HEK293 (cell line): ENCODE results near the gene NUP85.
A peak's percentile ranks its signal among the peaks of the same experiment; 100 is the strongest.

Source experiments
- CTCF ChIA-PET: fragments of 350-600 bp; formaldehyde crosslinking; extraction: SDS; loops from one replicate; lab custom pipeline; 2021; ENCODE audit warnings: antibody characterized with exemption; lab: Yijun Ruan, JAX
- POLR2A ChIA-PET: fragments of 300-600 bp; formaldehyde crosslinking; extraction: SDS; loops from one replicate; lab custom pipeline; 2020; ENCODE audit warnings: antibody characterized with exemption, inconsistent platforms; lab: Yijun Ruan, JAX
- H3K27ac ChIP-seq: fragments of 200-500 bp; sonication (Bioruptor generic); 2 replicates; pipeline ENCODE4 v1.5.1; 2014; ENCODE audit warnings: low read depth, low read length, control low read depth, inconsistent platforms; ENCODE audit errors: extremely low read depth
- H3K36me3 ChIP-seq, 2 experiments: fragments of 200-500 bp in 1 of 2; sonication (Bioruptor generic) in 1 of 2; 1 replicate in 1 of 2; 2 replicates in 1 of 2; pipeline ENCODE4 v1.5.1; 2014 to 2017; ENCODE audit warnings: inconsistent platforms in 2 of 2, low read length in 2 of 2; ENCODE audit not compliant: control insufficient read depth in 2 of 2, insufficient read depth in 1 of 2
- H3K4me1 ChIP-seq: fragments of 200-500 bp; sonication (Bioruptor generic); 2 replicates; pipeline ENCODE4 v1.5.1; 2014; ENCODE audit warnings: mild to moderate bottlenecking, low read length, inconsistent platforms; ENCODE audit not compliant: control insufficient read depth, insufficient read depth
- H3K4me3 ChIP-seq: 2 replicates; pipeline ENCODE4 v1.5.1; 2011; ENCODE audit warnings: low read depth, mild to moderate bottlenecking, control low read depth, low read length, moderate library complexity
- H3K9me3 ChIP-seq: fragments of 200-500 bp; sonication (Bioruptor generic); 2 replicates; pipeline ENCODE4 v1.5.1; 2014; ENCODE audit warnings: low read depth, low read length, inconsistent platforms; ENCODE audit not compliant: control insufficient read depth, insufficient read depth
- ELK4 ChIP-seq: IDR thresholded peaks from 2 replicates; pipeline ENCODE4 v1.6.1; 2011; ENCODE audit warnings: mild to moderate bottlenecking, low read depth, low read length, borderline replicate concordance
- GFI1B ChIP-seq: fragments of 450-650 bp; formaldehyde crosslinking; IDR thresholded peaks from 2 replicates; pipeline ENCODE4 v1.5.1; 2016; ENCODE audit warnings: missing biosample characterization, missing genetic modification characterization
- HOXA7 ChIP-seq: sonication (generic); formaldehyde crosslinking; IDR thresholded peaks from 2 replicates; pipeline ENCODE4 v1.8.1; 2022; ENCODE audit warnings: missing genetic modification reagents, borderline replicate concordance
- RBAK ChIP-seq: fragments of 450-650 bp; formaldehyde crosslinking; IDR thresholded peaks from 2 replicates; pipeline ENCODE4 v1.5.1; 2016; ENCODE audit warnings: missing biosample characterization, missing genetic modification characterization
- SCRT2 ChIP-seq: fragments of 450-650 bp; formaldehyde crosslinking; IDR thresholded peaks from 2 replicates; pipeline ENCODE4 v1.5.1; 2016; ENCODE audit warnings: missing biosample characterization, missing genetic modification characterization
- ZBTB11 ChIP-seq: fragments of 450-650 bp; formaldehyde crosslinking; conservative IDR thresholded peaks from 2 replicates; pipeline ENCODE4 v1.5.1; 2016; ENCODE audit warnings: low read depth, missing biosample characterization, missing genetic modification characterization
- ZNF114 ChIP-seq: fragments of 450-650 bp; formaldehyde crosslinking; IDR thresholded peaks from 2 replicates; pipeline ENCODE4 v1.5.0; 2017; ENCODE audit warnings: missing biosample characterization, missing genetic modification characterization
- ZNF155 ChIP-seq: fragments of 450-650 bp; formaldehyde crosslinking; IDR thresholded peaks from 2 replicates; pipeline ENCODE4 v1.5.1; 2016; ENCODE audit warnings: missing biosample characterization, missing genetic modification characterization
- ZNF16 ChIP-seq: fragments of 450-650 bp; formaldehyde crosslinking; IDR thresholded peaks from 2 replicates; pipeline ENCODE4 v1.5.1; 2016; ENCODE audit warnings: low read depth, missing biosample characterization, missing genetic modification characterization
- ZNF19 ChIP-seq: fragments of 450-650 bp; formaldehyde crosslinking; IDR thresholded peaks from 2 replicates; pipeline ENCODE4; 2016; ENCODE audit warnings: missing biosample characterization, missing genetic modification characterization, low read depth
- ZNF221 ChIP-seq: fragments of 450-650 bp; formaldehyde crosslinking; IDR thresholded peaks from 2 replicates; pipeline ENCODE4 v1.5.1; 2017; ENCODE audit warnings: missing biosample characterization, missing genetic modification characterization, borderline replicate concordance
- ZNF274 ChIP-seq, 2 experiments: fragments of 200-500 bp in 1 of 2; fragments of 450-650 bp in 1 of 2; sonication (Bioruptor generic) in 1 of 2; formaldehyde crosslinking in 1 of 2; IDR thresholded peaks; 2 replicates each; pipeline versions ENCODE4 v1.5.1 to v1.6.1; 2014 to 2016; ENCODE audit warnings: borderline replicate concordance in 1 of 2, inconsistent platforms in 1 of 2, low read length in 1 of 2, missing biosample characterization in 1 of 2, missing genetic modification characterization in 1 of 2
- ZNF626 ChIP-seq: fragments of 450-650 bp; sonication (Bioruptor Pico); formaldehyde crosslinking; IDR thresholded peaks from 2 replicates; pipeline ENCODE4 v1.5.1; 2018; ENCODE audit warnings: missing biosample characterization, missing genetic modification characterization, inconsistent platforms
- ZNF664 ChIP-seq: fragments of 450-650 bp; formaldehyde crosslinking; IDR thresholded peaks from 2 replicates; pipeline ENCODE4 v1.5.1; 2016; ENCODE audit warnings: missing biosample characterization, missing genetic modification characterization
- ZNF830 ChIP-seq: fragments of 450-650 bp; IDR thresholded peaks from 2 replicates; pipeline ENCODE4 v1.5.0; 2018; ENCODE audit warnings: missing biosample characterization, missing genetic modification characterization, low read depth, mild to moderate bottlenecking, moderate library complexity
- ZSCAN4 ChIP-seq: fragments of 450-650 bp; formaldehyde crosslinking; IDR thresholded peaks from 2 replicates; pipeline ENCODE4 v1.5.1; 2017; ENCODE audit warnings: missing biosample characterization, missing genetic modification characterization
- TF ChIP-seq, protein P1 (sequence below): fragments of 450-650 bp; formaldehyde crosslinking; optimal IDR thresholded peaks from 2 replicates; pipeline ENCODE3; 2016; ENCODE audit warnings: missing biosample characterization, mild to moderate bottlenecking, missing genetic modification characterization
- TF ChIP-seq, protein P2 (sequence below): fragments of 450-650 bp; formaldehyde crosslinking; IDR thresholded peaks from 2 replicates; pipeline ENCODE4 v1.5.1; 2016; ENCODE audit warnings: missing biosample characterization, missing genetic modification characterization

NUP85 gene

DNA sequence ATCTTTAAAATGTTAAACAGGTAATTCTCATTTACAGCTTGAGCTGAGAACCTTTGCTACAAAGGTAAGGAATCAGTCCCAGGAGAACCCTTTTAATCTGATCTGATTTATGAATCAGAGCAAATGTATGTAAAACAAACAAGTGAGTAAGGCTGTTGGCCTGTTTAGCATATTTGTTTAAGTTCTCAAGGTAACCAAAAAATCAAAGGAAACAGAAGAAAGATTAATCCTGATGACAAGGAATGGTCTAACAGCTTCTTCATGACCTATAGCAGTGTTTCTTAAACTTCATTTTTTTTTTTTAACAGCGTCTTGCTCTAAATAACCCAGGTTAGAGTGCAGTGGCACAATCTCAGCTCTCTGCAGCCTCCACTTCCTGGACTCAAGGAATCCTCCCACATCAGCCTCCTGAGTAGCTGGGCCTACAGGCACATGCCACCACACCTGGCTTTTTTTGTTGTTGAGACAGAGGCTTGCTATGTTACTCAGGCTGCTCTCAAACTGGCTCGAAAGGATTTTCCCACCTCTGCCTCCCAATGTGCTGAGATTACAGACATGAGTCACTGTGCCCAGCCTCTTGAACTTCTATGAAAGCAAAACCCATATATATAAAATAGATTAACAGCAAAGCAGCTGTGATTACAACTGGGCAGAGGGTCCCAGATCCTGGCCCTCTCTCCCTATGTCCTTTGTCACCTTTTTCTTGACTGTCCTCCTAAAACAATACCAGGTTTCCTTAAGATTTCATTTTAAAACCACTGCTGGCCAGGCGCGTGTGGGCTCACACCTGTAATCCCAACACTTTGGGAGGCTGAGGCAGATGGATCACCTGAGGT lies 46.1 kb upstream of the NUP85 start:
- Histone ChIP-seq H3K9me3 (no peaks in the 10 kb centered on the region), H3K36me3 (peaks cover 30 to 41% of the 10 kb centered on the region in 2 experiments), H3K27ac (no peak overlapping the region), H3K4me3 (no peak overlapping the region), H3K4me1 (0 out of 2 replicates have a peak, but pooled peaks cover 5% of the 10 kb centered on the region)
- ChIA-PET POLR2A (interaction anchor here (1.1 kb wide), 1 partner anchor 10 kb away, joined by 3 read pairs; no protein-coding TSS in a partner anchor), CTCF (interaction anchor here (0.6 to 3.8 kb wide), 9 partner anchors 12 to 215 kb away, joined by 3 to 21 read pairs (median 4); no protein-coding TSS in a partner anchor)
- TF ChIP-seq ZNF274 (IDR thresholded peaks at IDR 0.05; ENCODE audit: low read length) (no peak), ZNF274 (tag by site-specific recombination; IDR thresholded peaks at IDR 0.05; ENCODE audit: borderline replicate concordance) (no peak), GFI1B (tag by site-specific recombination) (peak; percentile 22; the same call in 1 of the 2 replicates)
- TF ChIP-seq, all 188 proteins: peak for 1

GRCh38 chr17:75160211-75160610 lies 45.3 kb upstream of the NUP85 start:
- Histone ChIP-seq H3K27ac (no peak overlapping the region), H3K4me1 (no peaks in the 10 kb centered on the region), H3K9me3 (no peaks in the 10 kb centered on the region), H3K4me3 (no peak overlapping the region), H3K36me3 (peaks cover 33 to 48% of the 10 kb centered on the region in 2 experiments)
- TF ChIP-seq ZNF221 (tag by site-specific recombination), result no peak
- no peak for TF ChIP-seq ZNF114 (tag by site-specific recombination)
- TF ChIP-seq ZNF155 (tag by site-specific recombination), result no peak
- TF ChIP-seq, protein P1, sequence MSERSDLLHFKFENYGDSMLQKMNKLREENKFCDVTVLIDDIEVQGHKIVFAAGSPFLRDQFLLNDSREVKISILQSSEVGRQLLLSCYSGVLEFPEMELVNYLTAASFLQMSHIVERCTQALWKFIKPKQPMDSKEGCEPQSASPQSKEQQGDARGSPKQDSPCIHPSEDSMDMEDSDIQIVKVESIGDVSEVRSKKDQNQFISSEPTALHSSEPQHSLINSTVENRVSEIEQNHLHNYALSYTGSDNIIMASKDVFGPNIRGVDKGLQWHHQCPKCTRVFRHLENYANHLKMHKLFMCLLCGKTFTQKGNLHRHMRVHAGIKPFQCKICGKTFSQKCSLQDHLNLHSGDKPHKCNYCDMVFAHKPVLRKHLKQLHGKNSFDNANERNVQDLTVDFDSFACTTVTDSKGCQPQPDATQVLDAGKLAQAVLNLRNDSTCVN, result no peak
- no peak for TF ChIP-seq ZSCAN4
- TF ChIP-seq ZNF664, result no peak
- no peak for TF ChIP-seq ZNF626 (tag by site-specific recombination)
- TF ChIP-seq ZNF274 (IDR thresholded peaks at IDR 0.05; ENCODE audit: low read length), result no peak
- no peak for TF ChIP-seq ZNF274 (tag by site-specific recombination; IDR thresholded peaks at IDR 0.05; ENCODE audit: borderline replicate concordance)
- no peak for TF ChIP-seq ZNF830 (tag by site-specific recombination)
- TF ChIP-seq ZNF19, result no peak
- POLR2A ChIA-PET, result interaction anchor here (1.1 kb wide), 1 partner anchor 11 kb away, joined by 3 read pairs; no protein-coding TSS in a partner anchor
- CTCF ChIA-PET, result interaction anchor here (1.6 to 3.8 kb wide), 3 partner anchors 11 to 46 kb away, joined by 4 to 21 read pairs (median 6); no protein-coding TSS in a partner anchor

- CTCF ChIA-PET, result interaction anchor here (0.6 to 1.7 kb wide), 3 partner anchors 9 to 49 kb away, joined by 3 to 7 read pairs (median 3); no protein-coding TSS in a partner anchor
- Histone ChIP-seq H3K27ac (no peak overlapping the region), H3K36me3 (peaks cover 52 to 67% of the 10 kb centered on the region in 2 experiments), H3K4me1 (no peaks in the 10 kb centered on the region), H3K4me3 (no peak overlapping the region), H3K9me3 (no peaks in the 10 kb centered on the region)
- POLR2A ChIA-PET, result interaction anchor here (0.6 to 1.4 kb wide), 4 partner anchors 8 to 15 kb away, joined by 3 to 9 read pairs (median 4); partner anchors contain the start of gene JPT1
- TF ChIP-seq ELK4 (no peak), SCRT2 (tag by site-specific recombination) (no peak), RBAK (tag by site-specific recombination) (no peak), ZBTB11 (no peak), HOXA7 (no peak), ZNF16 (tag by site-specific recombination) (no peak)
- TF ChIP-seq, protein P2, sequence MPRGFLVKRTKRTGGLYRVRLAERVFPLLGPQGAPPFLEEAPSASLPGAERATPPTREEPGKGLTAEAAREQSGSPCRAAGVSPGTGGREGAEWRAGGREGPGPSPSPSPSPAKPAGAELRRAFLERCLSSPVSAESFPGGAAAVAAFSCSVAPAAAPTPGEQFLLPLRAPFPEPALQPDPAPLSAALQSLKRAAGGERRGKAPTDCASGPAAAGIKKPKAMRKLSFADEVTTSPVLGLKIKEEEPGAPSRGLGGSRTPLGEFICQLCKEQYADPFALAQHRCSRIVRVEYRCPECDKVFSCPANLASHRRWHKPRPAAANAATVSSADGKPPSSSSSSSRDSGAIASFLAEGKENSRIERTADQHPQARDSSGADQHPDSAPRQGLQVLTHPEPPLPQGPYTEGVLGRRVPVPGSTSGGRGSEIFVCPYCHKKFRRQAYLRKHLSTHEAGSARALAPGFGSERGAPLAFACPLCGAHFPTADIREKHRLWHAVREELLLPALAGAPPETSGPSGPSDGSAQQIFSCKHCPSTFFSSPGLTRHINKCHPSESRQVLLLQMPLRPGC, result no peak
These were observed 42.4 kb upstream of the NUP85 start for GRCh38 chr17:75163074-75163473.
